ENCODE data around the gene TRHDE. TPM values are rescaled to one million over a fixed set of nuclear protein-coding genes. Genes with fewer than 3 reads are reported as not detected.

TRHDE gene
- total RNA-seq, 4 donors from 2014 or later: 0.49 to 5.8 (median 1.1) TPM

DNA sequence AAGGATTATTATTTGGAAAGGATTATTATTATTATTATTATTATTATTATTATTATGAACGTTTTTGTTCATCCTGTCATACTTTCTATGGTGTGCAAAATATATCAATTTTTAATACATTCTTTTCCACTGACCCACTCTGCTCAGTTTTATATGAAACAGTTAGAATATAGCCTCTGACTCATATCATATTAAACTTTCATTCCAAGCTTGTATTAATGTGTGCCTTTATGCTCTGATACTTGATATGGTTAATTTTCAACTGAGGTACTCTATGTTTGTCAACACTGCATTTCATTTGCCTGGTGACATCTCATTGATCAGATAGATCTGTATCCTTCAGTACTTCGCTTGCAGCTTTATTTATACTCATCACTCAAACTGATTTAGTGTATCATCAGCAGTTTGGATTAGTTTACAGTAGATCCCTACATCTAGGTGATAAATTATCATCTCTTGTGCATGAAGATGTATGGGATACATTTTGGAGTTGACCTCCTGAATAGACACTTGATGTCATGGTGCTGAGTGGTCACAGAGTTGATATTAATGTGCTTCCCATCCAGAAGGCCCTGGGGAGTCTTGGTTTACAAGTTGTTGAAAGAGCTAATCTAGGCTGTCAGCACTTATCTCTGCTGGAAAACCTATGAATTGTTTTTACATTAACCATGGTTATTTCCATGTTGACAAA, 271.8 kb downstream of the TRHDE start:
- intact Hi-C loops (cut with DNase I; ENCODE audit: low total_unique reads): no loop called here
- TF ChIP-seq, protein P1, sequence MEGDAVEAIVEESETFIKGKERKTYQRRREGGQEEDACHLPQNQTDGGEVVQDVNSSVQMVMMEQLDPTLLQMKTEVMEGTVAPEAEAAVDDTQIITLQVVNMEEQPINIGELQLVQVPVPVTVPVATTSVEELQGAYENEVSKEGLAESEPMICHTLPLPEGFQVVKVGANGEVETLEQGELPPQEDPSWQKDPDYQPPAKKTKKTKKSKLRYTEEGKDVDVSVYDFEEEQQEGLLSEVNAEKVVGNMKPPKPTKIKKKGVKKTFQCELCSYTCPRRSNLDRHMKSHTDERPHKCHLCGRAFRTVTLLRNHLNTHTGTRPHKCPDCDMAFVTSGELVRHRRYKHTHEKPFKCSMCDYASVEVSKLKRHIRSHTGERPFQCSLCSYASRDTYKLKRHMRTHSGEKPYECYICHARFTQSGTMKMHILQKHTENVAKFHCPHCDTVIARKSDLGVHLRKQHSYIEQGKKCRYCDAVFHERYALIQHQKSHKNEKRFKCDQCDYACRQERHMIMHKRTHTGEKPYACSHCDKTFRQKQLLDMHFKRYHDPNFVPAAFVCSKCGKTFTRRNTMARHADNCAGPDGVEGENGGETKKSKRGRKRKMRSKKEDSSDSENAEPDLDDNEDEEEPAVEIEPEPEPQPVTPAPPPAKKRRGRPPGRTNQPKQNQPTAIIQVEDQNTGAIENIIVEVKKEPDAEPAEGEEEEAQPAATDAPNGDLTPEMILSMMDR (IDR thresholded peaks at IDR 0.05): no peak
- no peak for TF ChIP-seq POLR2A (IDR thresholded peaks at IDR 0.05)
- WGBS, 2 donors: 62 to 64% methylated on average over 2 of the region's 2 CpGs
- DNase-seq (ENCODE audit: low spot score in 2 of 2): no peak
- no peak overlapping the region for H3K4me3 ChIP-seq (ENCODE audit: low read depth, poor library complexity, severe bottlenecking)

DNA sequence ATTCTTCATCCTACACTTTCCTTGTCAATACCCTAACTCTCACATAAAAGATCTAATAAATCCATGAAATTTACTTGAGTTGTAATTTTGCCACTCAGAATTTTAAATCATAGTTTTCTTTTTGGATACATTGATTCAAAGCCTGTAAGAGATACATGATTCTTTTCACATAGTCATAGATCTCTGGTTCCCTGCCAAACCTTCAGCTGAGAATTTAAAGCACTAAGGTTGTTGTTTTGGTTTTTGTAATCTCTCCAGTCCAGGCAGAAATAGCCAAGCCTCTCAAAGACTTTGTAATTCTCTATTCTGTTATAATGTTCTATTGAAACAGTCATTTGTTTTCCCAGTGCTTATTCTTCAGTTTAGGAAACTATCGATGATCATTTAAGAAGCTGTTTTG, 273.9 kb downstream of the TRHDE start:
- no peak overlapping the region for H3K4me3 ChIP-seq (ENCODE audit: low read depth, poor library complexity, severe bottlenecking)
- 67 to 72% methylated on average over 1 of the region's 1 CpG for WGBS, 2 donors
- TF ChIP-seq POLR2A (IDR thresholded peaks at IDR 0.05): no peak
- DNase-seq (ENCODE audit: low spot score in 2 of 2): no peak
- intact Hi-C loops (cut with DNase I; ENCODE audit: low total_unique reads): no loop called here

DNA sequence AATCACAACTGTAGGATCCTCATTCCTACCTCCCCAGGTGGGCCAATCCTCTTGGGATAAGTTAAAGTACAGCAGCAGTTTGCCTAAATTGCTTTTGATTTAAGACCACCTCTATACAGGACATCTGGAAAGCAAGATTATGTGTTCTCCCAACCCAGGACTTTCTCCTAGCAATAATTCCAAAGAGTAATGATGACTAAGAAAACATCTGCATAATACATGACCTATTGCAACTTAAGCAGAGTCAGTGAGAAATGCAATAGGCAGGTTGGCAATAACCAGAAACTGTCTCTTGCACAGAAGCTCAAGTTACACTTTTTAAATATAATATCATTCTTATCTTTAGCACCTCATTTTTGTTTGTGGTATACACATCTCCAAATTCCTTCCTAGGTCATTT, 275.4 kb downstream of the TRHDE start:
- H3K4me3 ChIP-seq (ENCODE audit: low read depth, poor library complexity, severe bottlenecking): no peak overlapping the region
- TF ChIP-seq, protein P1 (IDR thresholded peaks at IDR 0.05): no peak
- TF ChIP-seq POLR2A (IDR thresholded peaks at IDR 0.05): no peak
- intact Hi-C loops (cut with DNase I; ENCODE audit: low total_unique reads): no loop called here
- no peak for DNase-seq (ENCODE audit: low spot score in 2 of 2)

DNA sequence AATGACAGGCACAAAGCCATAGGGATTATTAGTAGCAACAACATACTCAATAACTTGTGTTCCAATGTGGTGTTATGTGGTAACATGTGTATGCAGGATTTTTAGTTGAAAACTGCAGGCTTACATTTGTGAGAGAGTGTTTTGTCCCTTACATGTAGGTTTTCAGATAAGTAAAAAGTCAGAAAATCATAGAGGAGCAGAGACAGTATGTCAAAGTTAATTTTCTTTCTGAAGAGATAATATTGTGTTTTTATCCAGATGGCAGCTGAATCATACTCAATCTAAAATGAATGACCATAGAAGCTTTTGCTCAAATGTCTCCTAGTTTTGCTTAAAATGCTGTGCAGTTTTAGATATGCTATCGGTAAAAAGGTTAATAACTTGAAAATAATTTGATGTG, 277.0 kb downstream of the TRHDE start:
- TF ChIP-seq POLR2A (IDR thresholded peaks at IDR 0.05): no peak
- TF ChIP-seq, protein P1 (IDR thresholded peaks at IDR 0.05): no peak
- intact Hi-C loops (cut with DNase I; ENCODE audit: low total_unique reads): no loop called here
- 90 to 95% methylated on average over 1 of the region's 1 CpG for WGBS, 2 donors

DNA sequence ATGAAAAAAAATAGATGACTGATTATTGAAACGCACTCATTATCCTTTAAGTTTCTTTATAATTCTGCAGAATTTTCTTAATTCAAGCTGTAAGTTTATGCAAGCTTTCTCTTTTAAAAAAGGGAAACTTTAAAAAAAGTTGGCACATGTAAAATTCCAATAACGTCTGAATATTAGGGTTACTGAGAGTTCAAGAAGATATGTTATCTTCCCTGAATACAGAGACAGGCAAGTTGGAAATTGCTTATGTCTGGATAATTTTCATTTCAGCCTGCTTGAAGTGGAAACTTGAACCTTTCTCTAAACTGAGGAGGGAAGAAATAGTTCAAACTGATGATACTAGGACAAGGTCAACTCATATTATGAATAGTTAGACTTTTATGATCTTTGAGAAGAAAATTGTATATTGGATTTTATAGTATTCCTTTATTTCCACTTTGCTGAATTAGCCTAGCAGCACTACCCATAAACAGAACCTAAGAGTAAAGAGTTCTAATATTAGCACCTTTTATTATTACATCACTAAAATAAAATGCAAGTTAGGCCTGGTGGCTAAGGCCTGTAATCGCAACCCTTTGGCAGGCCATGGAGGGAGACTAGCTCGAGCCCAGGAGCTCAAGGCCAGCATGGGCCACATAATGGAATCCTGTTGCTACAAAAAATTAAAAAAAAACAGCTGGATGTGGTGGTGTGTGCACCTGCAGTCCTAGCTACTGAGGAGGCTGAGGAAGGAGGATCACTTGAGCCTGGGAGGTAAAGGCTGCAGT, 288.0 kb downstream of the TRHDE start:
- intact Hi-C loops (cut with DNase I; ENCODE audit: low total_unique reads): no loop called here

More for the DNA sequence above, 277.0 kb downstream of the TRHDE start:
- H3K4me3 ChIP-seq (ENCODE audit: low read depth, poor library complexity, severe bottlenecking): no peak overlapping the region
- no peak for DNase-seq (ENCODE audit: low spot score in 2 of 2)

DNA sequence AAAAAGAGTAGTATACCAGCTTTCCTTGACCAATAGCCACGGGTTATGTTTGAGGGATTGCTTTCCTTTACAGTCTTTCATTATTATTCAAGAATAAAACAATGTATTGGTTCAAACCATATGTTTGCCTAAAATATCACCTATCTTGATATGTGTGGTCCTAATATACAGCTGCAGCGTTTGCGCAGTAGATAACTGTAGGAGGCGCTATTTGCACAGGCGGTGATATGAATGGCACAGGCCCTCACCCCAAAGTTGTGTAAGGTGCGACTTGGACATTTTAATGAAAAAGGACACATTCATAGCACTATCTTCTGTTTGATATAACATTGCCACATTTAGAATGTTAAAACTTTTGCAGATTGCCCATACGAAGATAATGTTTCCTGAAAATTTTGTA, 298.4 kb downstream of the TRHDE start:
- DNase-seq (ENCODE audit: low spot score in 2 of 2): no peak
- intact Hi-C loops (cut with DNase I; ENCODE audit: low total_unique reads): no loop called here
- no peak for TF ChIP-seq POLR2A (IDR thresholded peaks at IDR 0.05)
- TF ChIP-seq, protein P1 (IDR thresholded peaks at IDR 0.05): no peak

More for the DNA sequence above, 288.0 kb downstream of the TRHDE start:
- TF ChIP-seq, protein P1 (IDR thresholded peaks at IDR 0.05): no peak
- TF ChIP-seq POLR2A (IDR thresholded peaks at IDR 0.05): no peak
- no peak overlapping the region for H3K4me3 ChIP-seq (ENCODE audit: low read depth, poor library complexity, severe bottlenecking)
- no peak for DNase-seq (ENCODE audit: low spot score in 2 of 2)
- 65 to 72% methylated on average over 4 of the region's 4 CpGs for WGBS, 2 donors

More for the DNA sequence above, 298.4 kb downstream of the TRHDE start:
- 72 to 77% methylated on average over 7 of the region's 7 CpGs for WGBS, 2 donors
- H3K4me3 ChIP-seq (ENCODE audit: low read depth, poor library complexity, severe bottlenecking): no peak overlapping the region

All from lower leg skin (tissue), 4 donors.